Gastroesophageal sphincter (tissue), 4 donors: Measurements from ENCODE around the gene DYRK1A. TPM values are rescaled to one million over a fixed set of nuclear protein-coding genes. Genes with fewer than 3 reads are reported as not detected.

Experiments
- ATAC-seq: fragments of 150-250 bp; one replicate; pipeline ENCODE4 v1.9.1; 2016; ENCODE audit warnings: mild to moderate bottlenecking, moderate library complexity
- H3K27ac ChIP-seq, 4 donors: fragments of 200-600 bp; sonication (generic) in 3 of 4; 1 replicate in 3 of 4; 2 replicates in 1 of 4; pipeline ENCODE4 v1.5.1; 2016 to 2019
- H3K27me3 ChIP-seq: fragments of 200-600 bp; sonication (generic); one replicate; pipeline ENCODE4 v1.5.1; 2019
- H3K36me3 ChIP-seq, 2 donors: fragments of 200-600 bp; sonication (generic); one replicate each; pipeline ENCODE4 v1.5.1; 2019; ENCODE audit warnings: control low read depth in 1 of 2
- H3K4me1 ChIP-seq, 3 donors: fragments of 200-600 bp; sonication (generic); 1 replicate in 2 of 3; 2 replicates in 1 of 3; pipeline ENCODE4 v1.5.1; 2016 to 2019; ENCODE audit warnings: control low read depth in 2 of 3
- H3K4me3 ChIP-seq, 2 donors: fragments of 200-600 bp; sonication (generic); one replicate each; pipeline ENCODE4 v1.5.1; 2019; ENCODE audit warnings: mild to moderate bottlenecking in 1 of 2, moderate library complexity in 1 of 2
- H3K9me3 ChIP-seq, 3 donors: fragments of 200-600 bp; sonication (generic); one replicate each; pipeline ENCODE4 v1.5.1; 2017 to 2019; ENCODE audit warnings: control low read depth in 2 of 3
- CTCF ChIP-seq, 4 experiments: fragments of 200-600 bp in 2 of 4; fragments of 450-650 bp in 2 of 4; sonication (generic) in 1 of 4; IDR thresholded peaks; one replicate each; pipeline ENCODE4 v1.5.1; 2017 to 2019; ENCODE audit warnings: antibody characterized with exemption in 4 of 4, mild to moderate bottlenecking in 2 of 4, moderate library complexity in 2 of 4
- EP300 ChIP-seq: sonication (generic); formaldehyde crosslinking; IDR thresholded peaks from one replicate; pipeline ENCODE4 v1.6.1; 2017; ENCODE audit warnings: antibody characterized with exemption, mild to moderate bottlenecking
- POLR2A ChIP-seq, 2 donors: fragments of 450-650 bp; IDR thresholded peaks; one replicate each; pipeline ENCODE4 v1.6.1; 2017; ENCODE audit warnings: antibody characterized with exemption in 2 of 2, mild to moderate bottlenecking in 2 of 2, moderate library complexity in 1 of 2
- POLR2AphosphoS5 ChIP-seq: sonication (generic); formaldehyde crosslinking; IDR thresholded peaks from one replicate; pipeline ENCODE4 v1.6.1; 2017; ENCODE audit warnings: antibody characterized with exemption
- WGBS, 2 donors: methylation state at CpG; one replicate each; pipeline ENCODE4 v1.1.5; 2018; ENCODE audit warnings: low coverage in 1 of 2; 5-methylcytosine and 5-hydroxymethylcytosine counted together
- total RNA-seq, 4 donors: library from RNA; depleted of rRNA; stranded (reverse); fragments of >200 nt; gene quantifications; one replicate each; pipeline ENCODE4 v1.1.0, GENCODE V29; 2016

Gene DYRK1A
- total RNA-seq, 4 donors from 2014 or later, result 85.1 to 102 (median 94.0) TPM

DNA sequence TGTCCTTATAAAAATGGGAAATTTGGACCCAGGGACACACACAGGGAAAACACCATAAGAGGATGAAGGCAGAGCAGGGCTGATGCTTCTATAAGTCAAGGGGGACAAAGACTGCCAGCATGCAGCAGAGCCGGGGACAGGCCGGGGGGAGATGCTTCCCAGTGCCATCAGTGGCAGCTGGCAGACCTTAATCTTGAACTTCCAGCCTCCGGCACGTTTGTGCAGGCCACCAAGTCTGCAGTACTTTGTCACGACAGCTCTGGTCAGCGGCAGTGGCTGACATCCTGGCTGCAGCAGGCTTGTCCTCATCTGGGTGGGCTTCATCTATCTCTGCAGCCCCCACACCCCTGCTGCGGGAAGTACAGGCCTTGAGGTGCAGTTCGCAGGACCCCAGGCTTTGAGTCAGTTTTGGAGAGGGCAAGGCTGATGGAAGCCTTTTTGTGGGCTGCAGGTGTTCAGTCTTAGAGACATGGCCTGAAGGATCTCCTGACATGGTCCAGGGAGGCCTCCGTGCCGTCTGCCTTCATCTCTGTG is 186.0 kb downstream of the DYRK1A start:
- H3K4me1 ChIP-seq, result peaks cover 0 to 17% (median 0%) of the 10 kb centered on the region in 3 donors
- TF ChIP-seq CTCF (IDR thresholded peaks at IDR 0.05) (no peak), POLR2A (IDR thresholded peaks at IDR 0.05) (no peak)
- H3K36me3 ChIP-seq, result no peaks in the 10 kb centered on the region
- no peak overlapping the region for H3K4me3 ChIP-seq
- no peak overlapping the region for H3K27ac ChIP-seq
- no peaks in the 10 kb centered on the region for H3K9me3 ChIP-seq
- 86 to 92% methylated on average over 4 to 5 of the region's 10 CpGs for WGBS, 2 donors
- H3K27me3 ChIP-seq, result no peaks in the 10 kb centered on the region
- no peak for ATAC-seq

GRCh38 chr21:37553078-37553481 is 186.5 kb downstream of the DYRK1A start:
- Histone ChIP-seq H3K4me1 (peaks cover 0 to 16% (median 0%) of the 10 kb centered on the region in 3 donors), H3K27me3 (no peaks in the 10 kb centered on the region), H3K27ac (no peak overlapping the region), H3K36me3 (no peaks in the 10 kb centered on the region), H3K9me3 (no peaks in the 10 kb centered on the region), H3K4me3 (no peak overlapping the region)
- 53 to 82% methylated on average over 5 to 8 of the region's 10 CpGs for WGBS, 2 donors
- no peak for ATAC-seq
- no peak for TF ChIP-seq POLR2AphosphoS5
- TF ChIP-seq CTCF (IDR thresholded peaks at IDR 0.05), result no peak
- TF ChIP-seq POLR2A (IDR thresholded peaks at IDR 0.05), result no peak
- no peak for TF ChIP-seq EP300

DNA sequence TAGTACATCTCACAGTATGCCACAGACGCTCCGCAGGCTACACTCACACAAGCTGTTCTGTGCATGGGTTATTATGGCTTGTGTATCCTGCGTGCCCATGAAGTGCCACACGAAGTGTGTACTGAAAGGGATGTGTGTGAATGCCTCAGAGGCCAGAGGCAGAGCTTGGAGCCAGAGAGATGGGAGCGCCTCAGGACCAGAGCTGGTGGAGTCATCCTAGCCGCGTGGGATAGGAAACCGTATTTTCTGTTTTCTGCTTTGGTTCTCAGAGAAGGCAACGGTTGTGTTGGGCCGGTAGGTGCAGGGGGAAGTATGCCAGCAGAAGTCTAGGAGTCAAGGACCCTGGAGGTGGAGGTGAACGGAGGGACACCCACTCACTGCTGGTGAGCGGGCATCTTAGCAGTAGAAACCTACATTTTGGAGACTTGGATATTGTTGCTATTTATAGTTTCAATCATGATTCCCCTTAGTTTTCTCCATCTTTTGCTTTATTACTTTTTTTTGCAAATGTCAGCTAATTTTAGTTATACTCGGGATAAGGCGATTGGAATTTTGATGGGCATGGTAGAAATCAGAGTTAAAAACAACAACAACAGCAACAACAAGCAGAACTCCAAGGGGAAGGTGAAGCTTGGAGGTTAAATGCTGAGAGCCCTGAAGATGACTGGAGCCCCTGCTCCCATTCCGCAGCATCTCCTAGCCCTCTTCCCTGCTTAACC is 188.2 kb downstream of the DYRK1A start:
- Histone ChIP-seq H3K27ac (no peak overlapping the region), H3K36me3 (no peaks in the 10 kb centered on the region), H3K27me3 (no peaks in the 10 kb centered on the region), H3K4me1 (peaks cover 0 to 16% (median 0%) of the 10 kb centered on the region in 3 donors), H3K4me3 (no peak overlapping the region), H3K9me3 (no peaks in the 10 kb centered on the region)
- WGBS, 2 donors, result 79 to 89% methylated on average over 8 to 9 of the region's 15 CpGs
- TF ChIP-seq CTCF (IDR thresholded peaks at IDR 0.05), result no peak
- no peak for TF ChIP-seq POLR2AphosphoS5
- no peak for TF ChIP-seq EP300
- TF ChIP-seq POLR2A (IDR thresholded peaks at IDR 0.05), result no peak
- ATAC-seq, result no peak

- Histone ChIP-seq H3K36me3 (no peaks in the 10 kb centered on the region), H3K4me3 (no peak overlapping the region), H3K27ac (no peak overlapping the region), H3K4me1 (peaks cover 0 to 15% (median 0%) of the 10 kb centered on the region in 3 donors), H3K27me3 (no peaks in the 10 kb centered on the region), H3K9me3 (no peaks in the 10 kb centered on the region)
- no peak for ATAC-seq
- TF ChIP-seq EP300, result no peak
- no peak for TF ChIP-seq CTCF (IDR thresholded peaks at IDR 0.05)
- TF ChIP-seq POLR2A (IDR thresholded peaks at IDR 0.05), result no peak
- no peak for TF ChIP-seq POLR2AphosphoS5
- WGBS, 2 donors, result 68 to 72% methylated on average over 14 of the region's 15 CpGs
These were observed 189.2 kb downstream of the DYRK1A start for GRCh38 chr21:37555672-37556261.
